Neural progenitor cell (in vitro differentiated cells): ENCODE data around the gene BCAS2.

Experiments used
- EZH2 ChIP-seq: fragments of 200-600 bp; sonication (generic); IDR thresholded peaks from 2 replicates; pipeline ENCODE4 v1.6.1; 2017; ENCODE audit warnings: antibody characterized with exemption, mild to moderate bottlenecking, moderate library complexity
- TF ChIP-seq, protein P1 (sequence below): fragments of 200-600 bp; sonication (generic); IDR thresholded peaks from 2 replicates; pipeline ENCODE4 v1.5.1; 2017; ENCODE audit warnings: antibody characterized with exemption, mild to moderate bottlenecking

DNA sequence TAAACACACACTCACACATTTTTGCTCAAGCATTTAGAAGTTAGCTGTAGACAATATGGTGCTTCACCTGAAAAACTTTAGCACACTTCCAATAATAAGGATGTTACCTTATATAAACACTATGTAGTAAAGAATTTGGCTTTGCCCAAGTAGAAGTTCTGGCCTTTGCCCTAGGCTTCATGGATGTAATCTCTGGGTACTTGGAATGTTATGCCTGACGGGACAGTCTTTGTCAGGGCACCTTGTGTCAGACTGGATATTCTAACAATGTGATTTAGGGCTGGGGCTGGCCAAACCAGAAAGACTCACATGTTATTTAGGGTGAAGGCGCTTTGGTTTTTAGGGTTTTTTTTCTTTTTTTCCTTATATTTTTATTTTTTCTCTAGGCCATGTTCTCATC is 35.6 kb downstream of the BCAS2 start:
- TF ChIP-seq, protein P1, sequence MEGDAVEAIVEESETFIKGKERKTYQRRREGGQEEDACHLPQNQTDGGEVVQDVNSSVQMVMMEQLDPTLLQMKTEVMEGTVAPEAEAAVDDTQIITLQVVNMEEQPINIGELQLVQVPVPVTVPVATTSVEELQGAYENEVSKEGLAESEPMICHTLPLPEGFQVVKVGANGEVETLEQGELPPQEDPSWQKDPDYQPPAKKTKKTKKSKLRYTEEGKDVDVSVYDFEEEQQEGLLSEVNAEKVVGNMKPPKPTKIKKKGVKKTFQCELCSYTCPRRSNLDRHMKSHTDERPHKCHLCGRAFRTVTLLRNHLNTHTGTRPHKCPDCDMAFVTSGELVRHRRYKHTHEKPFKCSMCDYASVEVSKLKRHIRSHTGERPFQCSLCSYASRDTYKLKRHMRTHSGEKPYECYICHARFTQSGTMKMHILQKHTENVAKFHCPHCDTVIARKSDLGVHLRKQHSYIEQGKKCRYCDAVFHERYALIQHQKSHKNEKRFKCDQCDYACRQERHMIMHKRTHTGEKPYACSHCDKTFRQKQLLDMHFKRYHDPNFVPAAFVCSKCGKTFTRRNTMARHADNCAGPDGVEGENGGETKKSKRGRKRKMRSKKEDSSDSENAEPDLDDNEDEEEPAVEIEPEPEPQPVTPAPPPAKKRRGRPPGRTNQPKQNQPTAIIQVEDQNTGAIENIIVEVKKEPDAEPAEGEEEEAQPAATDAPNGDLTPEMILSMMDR = no peak
- TF ChIP-seq EZH2 = no peak
